GM12865 (cell line): Measurements from ENCODE around the gene ZFAND3.
"Not testable (repeated sequence)": the region's sequence is repeated elsewhere in the genome, so short reads cannot be mapped to it uniquely, and the experiment has no call there.

Source experiments
- DNase-seq: peaks from one replicate; pipeline ENCODE4 v3.0.0; 2010; ENCODE audit warnings: low read depth
- H3K4me3 ChIP-seq: 2 replicates; pipeline ENCODE4 v1.5.1; 2011; ENCODE audit warnings: mild to moderate bottlenecking, low read depth, low read length, control low read depth
- TF ChIP-seq, protein P1 (sequence below): IDR thresholded peaks from 2 replicates; pipeline ENCODE4 v1.5.1; 2011; ENCODE audit warnings: low read length, control low read depth, low read depth, inconsistent platforms; ENCODE audit not compliant: insufficient read depth; ENCODE audit errors: missing control alignments

ZFAND3 gene

DNA sequence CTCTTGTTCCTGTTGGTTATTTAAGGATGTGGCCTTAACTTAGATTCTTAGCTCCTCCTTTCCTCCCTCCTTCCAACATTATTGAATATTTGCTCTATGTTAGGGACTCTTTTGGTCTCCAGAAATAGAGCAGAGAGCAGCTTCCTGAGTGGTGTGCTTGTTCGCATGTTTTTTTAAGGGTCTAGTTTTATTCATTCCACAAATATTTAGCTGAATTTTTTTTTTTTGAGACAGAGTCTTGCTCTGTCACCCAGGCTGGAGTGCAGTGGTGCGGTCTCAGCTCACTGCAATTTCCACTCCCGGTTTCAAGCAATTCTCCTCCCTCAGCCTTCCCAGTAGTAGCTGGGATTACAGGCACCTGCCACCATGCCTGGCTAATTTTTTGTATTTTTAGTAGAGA is 169.2 kb downstream of the ZFAND3 start:
- no peak for DNase-seq
- TF ChIP-seq, protein P1, sequence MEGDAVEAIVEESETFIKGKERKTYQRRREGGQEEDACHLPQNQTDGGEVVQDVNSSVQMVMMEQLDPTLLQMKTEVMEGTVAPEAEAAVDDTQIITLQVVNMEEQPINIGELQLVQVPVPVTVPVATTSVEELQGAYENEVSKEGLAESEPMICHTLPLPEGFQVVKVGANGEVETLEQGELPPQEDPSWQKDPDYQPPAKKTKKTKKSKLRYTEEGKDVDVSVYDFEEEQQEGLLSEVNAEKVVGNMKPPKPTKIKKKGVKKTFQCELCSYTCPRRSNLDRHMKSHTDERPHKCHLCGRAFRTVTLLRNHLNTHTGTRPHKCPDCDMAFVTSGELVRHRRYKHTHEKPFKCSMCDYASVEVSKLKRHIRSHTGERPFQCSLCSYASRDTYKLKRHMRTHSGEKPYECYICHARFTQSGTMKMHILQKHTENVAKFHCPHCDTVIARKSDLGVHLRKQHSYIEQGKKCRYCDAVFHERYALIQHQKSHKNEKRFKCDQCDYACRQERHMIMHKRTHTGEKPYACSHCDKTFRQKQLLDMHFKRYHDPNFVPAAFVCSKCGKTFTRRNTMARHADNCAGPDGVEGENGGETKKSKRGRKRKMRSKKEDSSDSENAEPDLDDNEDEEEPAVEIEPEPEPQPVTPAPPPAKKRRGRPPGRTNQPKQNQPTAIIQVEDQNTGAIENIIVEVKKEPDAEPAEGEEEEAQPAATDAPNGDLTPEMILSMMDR, result no peak
- H3K4me3 ChIP-seq, result no peak overlapping the region

DNA sequence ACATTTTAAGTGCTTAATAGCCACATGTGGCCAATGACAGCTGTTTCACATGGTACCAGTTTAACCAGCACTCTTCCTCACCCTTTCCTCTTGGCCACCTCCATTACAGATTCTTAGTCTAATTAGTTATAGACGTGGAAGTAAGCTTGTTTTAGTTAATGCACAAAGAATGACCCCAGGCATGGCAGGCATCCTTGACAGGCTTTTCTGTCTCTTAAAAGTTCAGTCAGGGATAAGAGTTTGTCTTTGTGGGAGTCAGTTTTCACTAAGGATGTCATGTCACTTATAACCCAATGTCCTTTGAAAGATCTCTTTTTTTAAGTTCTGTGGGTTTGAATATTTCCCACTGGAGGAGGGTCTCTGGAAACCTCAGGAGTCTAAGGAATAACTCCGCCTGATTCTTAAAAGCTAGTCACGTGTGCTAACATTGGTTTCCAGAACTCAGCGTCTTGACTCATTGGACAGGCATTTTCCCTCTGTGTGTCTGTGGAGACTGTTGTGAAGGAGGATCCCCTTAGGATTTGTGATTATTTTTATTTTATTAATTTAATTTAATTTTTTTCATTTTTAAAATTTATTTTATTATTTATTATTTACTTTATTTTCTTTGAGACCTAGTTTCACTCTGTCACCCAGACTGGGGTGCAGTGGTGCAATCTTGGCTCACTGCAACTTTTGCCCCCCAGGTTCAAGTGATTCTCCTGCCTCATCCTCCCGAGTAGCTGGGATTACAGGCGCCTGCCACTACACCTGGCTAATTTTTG is 171.4 kb downstream of the ZFAND3 start:
- H3K4me3 ChIP-seq, result no peak overlapping the region
- TF ChIP-seq, protein P1, result no peak
- no peak for DNase-seq

DNA sequence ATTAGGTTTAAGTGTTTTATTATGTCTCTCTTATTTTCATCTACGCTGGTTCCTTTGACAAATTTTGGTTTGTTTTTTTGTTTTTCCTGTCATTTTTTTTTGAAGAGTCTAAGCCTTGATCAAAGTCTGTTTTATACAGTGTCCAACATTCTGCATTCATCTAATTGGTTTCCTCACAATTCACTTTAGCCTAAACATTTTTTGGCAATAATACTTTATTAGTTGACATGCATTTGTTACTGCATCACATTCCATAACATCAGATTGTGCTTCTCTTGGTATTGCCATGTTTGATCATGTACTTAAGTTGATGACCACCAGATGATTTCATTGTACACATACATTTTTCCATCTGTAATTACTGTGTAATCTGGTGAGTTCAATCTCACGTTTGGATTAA is 173.2 kb downstream of the ZFAND3 start:
- TF ChIP-seq, protein P1, result no peak
- no peak for DNase-seq
- no peak overlapping the region for H3K4me3 ChIP-seq

DNA sequence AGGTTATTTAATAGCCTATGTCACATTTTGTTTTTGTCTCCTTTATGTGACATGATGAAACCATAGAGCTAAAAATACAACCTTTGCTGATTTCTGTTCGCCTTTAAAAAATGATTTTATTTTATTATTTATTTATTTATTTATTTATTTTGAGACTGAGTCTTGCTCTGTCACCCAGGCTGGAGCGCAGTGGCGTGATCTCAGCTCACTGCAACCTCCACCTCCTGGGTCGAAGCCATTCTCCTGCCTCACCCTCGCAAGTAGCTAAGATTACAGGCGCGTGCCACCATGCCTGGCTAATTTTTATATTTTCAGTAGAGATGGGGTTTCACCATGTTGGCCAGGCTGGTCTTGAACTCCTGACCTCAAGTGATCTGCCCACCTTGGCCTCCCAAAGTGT is 173.7 kb downstream of the ZFAND3 start:
- not testable (repeated sequence) for H3K4me3 ChIP-seq, DNase-seq

DNA sequence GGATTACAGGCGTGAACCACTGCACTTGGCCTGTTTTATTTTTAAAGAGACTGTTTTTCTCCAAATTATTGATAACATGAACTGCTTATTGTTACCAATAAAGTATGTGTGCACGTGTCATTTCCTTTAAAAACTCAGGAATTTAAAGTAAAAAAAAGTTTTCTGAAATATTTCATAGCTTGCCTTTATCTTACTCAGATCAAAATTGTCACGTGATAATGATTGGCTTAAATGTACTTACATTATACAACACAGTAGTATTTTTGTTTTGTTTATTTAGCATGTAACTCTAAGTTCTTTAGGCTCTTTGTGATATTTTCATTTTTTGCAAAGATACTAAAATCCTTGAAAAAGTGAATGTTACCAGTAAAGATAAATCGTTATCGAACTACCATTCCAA is 174.1 kb downstream of the ZFAND3 start:
- H3K4me3 ChIP-seq, result no peak overlapping the region
- TF ChIP-seq, protein P1, result no peak
- no peak for DNase-seq

DNA sequence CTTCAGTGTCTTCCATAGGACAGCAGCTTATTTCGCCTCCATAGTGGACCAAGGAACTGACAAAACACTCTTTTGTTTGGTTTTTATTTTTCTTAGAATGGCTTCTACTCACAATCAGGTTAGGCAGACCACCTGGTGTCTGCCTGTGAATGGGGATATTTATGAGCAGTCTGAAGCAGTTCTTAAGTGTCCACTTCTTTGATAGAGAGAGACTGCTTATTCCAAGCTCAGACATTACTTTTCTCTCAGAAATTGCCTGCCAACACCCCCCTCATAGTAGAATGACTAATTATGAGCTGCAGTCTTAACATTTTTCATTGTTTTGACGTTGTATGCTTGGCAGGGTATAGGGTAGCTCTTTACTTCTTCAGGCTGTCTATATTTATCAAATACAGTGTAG is 174.7 kb downstream of the ZFAND3 start:
- no peak overlapping the region for H3K4me3 ChIP-seq
- TF ChIP-seq, protein P1, result no peak
- no peak for DNase-seq

DNA sequence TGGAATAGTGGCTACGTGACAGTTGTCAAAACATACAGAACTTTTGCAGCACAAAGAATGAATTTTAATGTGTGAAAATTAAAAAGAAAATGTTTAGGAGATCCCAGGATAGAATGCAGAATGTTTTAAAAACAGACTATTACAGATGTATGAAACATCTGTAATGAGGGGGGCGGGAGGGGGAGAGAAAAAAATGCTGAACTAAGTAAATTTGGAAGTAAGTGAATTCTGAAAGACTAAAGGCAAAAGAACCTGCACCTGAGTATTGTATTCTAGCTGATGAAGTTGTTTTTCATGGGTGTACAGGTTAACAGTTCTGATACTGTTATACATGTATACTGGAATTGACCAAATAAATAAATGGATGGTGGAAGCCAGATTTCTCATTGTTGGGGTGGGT is 178.8 kb downstream of the ZFAND3 start:
- H3K4me3 ChIP-seq, result no peak overlapping the region
- DNase-seq, result no peak
- TF ChIP-seq, protein P1, result no peak
